Ectodermal cell (in vitro differentiated cells): ENCODE measurements around the gene GRIP1.

ENCODE experiments used
- H3K27ac ChIP-seq: 2 replicates; pipeline ENCODE4 v1.7.0; 2013; ENCODE audit warnings: mild to moderate bottlenecking, low read depth, low read length; ENCODE audit not compliant: insufficient read depth, poor library complexity, severe bottlenecking
- H3K27me3 ChIP-seq: 2 replicates; pipeline ENCODE4 v1.7.0; 2013; ENCODE audit warnings: mild to moderate bottlenecking, low read length; ENCODE audit not compliant: insufficient read depth, control insufficient read depth, poor library complexity, severe bottlenecking
- H3K36me3 ChIP-seq: one replicate; pipeline ENCODE4 v1.7.0; 2013; ENCODE audit warnings: low read length; ENCODE audit not compliant: control insufficient read depth, insufficient read depth
- H3K4me1 ChIP-seq: one replicate; pipeline ENCODE4 v1.7.0; 2013; ENCODE audit warnings: low read length; ENCODE audit not compliant: control insufficient read depth, insufficient read depth
- H3K4me3 ChIP-seq: 2 replicates; pipeline ENCODE4 v1.7.0; 2013; ENCODE audit warnings: low read depth, low read length, control low read depth; ENCODE audit not compliant: insufficient read depth
- H3K9me3 ChIP-seq: 2 replicates; pipeline ENCODE4 v1.7.0; 2013; ENCODE audit warnings: mild to moderate bottlenecking, low read length, moderate library complexity; ENCODE audit not compliant: control insufficient read depth
- WGBS, 2 experiments: methylation state at CpG; one replicate each; pipeline ENCODE4 v1.1.7; 2013; ENCODE audit warnings: missing lambda C conversion rate in 2 of 2; 5-methylcytosine and 5-hydroxymethylcytosine counted together

The GRIP1 gene

DNA sequence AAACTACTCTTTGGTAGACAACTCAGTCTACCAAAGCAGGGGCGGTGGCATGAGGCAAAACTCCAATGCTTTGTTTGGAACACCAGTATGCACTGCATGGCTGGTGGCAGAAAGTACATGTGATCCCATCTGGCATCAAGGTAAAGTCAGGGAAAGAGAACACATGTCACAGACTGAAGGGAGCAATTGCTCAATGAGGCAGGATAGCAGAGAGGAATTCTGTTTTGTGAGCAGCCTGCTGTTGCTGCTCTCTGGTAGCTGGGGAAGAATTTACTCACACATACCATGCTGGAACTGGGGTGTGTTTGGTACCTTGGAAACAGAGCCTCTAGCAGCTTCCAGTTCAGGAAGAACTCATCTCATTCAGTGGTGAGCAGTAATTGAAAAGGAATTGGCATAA is 291.8 kb downstream of the GRIP1 start:
- H3K9me3 ChIP-seq, result no peaks in the 10 kb centered on the region
- no peaks in the 10 kb centered on the region for H3K4me1 ChIP-seq
- no peak overlapping the region for H3K27ac ChIP-seq
- peaks cover 4% of the 10 kb centered on the region for H3K36me3 ChIP-seq
- 91 to 92% methylated on average over 1 of the region's 1 CpG for WGBS, 2 experiments
- no peak overlapping the region for H3K4me3 ChIP-seq
- no peaks in the 10 kb centered on the region for H3K27me3 ChIP-seq

DNA sequence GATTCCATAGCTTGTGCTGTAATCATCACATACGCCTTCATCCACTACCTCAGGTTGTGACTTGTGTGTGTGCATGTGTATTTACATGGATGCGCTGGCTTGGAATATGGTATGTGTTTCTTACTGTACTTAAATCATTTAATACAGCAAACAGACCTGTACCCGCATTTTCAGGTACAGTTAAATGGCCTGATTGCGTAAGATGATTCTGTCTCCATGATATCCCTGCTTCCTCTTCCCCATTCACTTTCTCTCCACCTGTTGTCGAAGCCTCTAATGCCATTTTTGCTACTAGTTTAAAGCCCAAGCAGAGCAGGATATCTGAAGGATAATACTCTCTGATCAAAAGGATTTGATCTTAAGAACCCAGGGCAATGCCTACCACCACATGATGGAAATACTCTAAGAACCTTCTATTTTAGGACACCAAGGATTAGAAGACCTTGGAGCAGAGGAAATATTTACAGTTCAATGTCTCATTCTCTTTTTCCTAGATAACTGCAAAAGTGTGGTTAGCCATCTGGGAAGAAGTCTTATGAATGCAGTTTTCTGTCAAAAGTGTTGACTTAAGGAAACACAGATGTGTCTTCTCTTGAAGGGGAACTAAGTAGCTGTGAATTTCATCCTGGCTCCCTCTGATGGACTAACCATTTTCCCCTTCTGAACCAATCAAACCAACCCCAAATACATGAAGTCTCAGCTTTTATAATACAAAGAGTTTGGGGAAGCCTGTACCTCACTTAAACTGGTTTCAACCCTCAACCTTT is 297.9 kb downstream of the GRIP1 start:
- H3K27ac ChIP-seq, result no peak overlapping the region

DNA sequence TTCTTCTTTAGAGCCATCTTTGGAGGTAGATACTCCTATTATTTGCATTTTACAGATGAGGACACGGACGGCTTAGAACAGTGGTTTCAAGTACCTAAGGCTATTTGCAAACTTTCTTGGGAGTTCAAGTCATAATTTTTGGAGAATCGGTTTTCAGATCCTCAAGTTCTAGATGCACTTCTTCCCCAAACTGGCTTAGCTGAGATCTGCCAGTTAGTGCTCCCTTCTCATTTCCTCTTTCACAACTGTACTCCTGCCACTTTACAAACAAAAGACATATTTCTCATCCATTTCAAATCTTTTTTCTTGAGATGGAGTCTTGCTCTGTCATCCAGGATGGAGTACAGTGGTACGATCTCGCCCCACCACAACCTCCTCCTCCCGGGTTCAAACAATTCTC is 299.3 kb downstream of the GRIP1 start:
- 92 to 96% methylated on average over 6 of the region's 6 CpGs for WGBS, 2 experiments

More for the DNA sequence above, 297.9 kb downstream of the GRIP1 start:
- no peaks in the 10 kb centered on the region for H3K4me1 ChIP-seq
- no peaks in the 10 kb centered on the region for H3K36me3 ChIP-seq
- WGBS, 2 experiments, result 95 to 96% methylated on average over 4 of the region's 5 CpGs
- H3K4me3 ChIP-seq, result no peak overlapping the region
- no peaks in the 10 kb centered on the region for H3K27me3 ChIP-seq
- H3K9me3 ChIP-seq, result no peaks in the 10 kb centered on the region

DNA sequence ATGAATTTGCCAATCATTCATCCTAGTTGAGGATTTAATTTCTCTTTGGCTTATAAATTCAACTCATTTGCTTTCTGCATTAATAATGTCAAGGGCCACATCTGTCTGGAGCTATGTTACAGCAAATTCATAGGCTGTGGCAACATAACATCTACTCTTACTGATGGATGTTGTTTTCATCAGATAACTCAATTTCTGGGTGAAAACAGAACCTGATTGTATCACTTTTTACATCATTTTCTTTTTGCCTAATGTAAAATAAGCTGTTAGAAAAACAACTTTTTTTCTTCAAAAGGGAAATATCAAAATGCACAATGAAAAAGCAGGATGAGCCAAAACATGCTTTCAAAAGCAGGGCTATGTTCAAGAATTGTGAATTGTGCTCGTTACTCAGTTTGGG is 303.3 kb downstream of the GRIP1 start:
- H3K27me3 ChIP-seq, result no peaks in the 10 kb centered on the region
- H3K27ac ChIP-seq, result no peak overlapping the region
- no peaks in the 10 kb centered on the region for H3K9me3 ChIP-seq
- no peak overlapping the region for H3K4me3 ChIP-seq
- WGBS, 2 experiments, result 89 to 92% methylated on average over 1 of the region's 1 CpG
- H3K4me1 ChIP-seq, result no peaks in the 10 kb centered on the region
- H3K36me3 ChIP-seq, result no peaks in the 10 kb centered on the region

More for the DNA sequence above, 299.3 kb downstream of the GRIP1 start:
- Histone ChIP-seq H3K9me3 (no peaks in the 10 kb centered on the region), H3K4me1 (no peaks in the 10 kb centered on the region), H3K27ac (no peak overlapping the region), H3K4me3 (no peak overlapping the region), H3K36me3 (no peaks in the 10 kb centered on the region), H3K27me3 (no peaks in the 10 kb centered on the region)

DNA sequence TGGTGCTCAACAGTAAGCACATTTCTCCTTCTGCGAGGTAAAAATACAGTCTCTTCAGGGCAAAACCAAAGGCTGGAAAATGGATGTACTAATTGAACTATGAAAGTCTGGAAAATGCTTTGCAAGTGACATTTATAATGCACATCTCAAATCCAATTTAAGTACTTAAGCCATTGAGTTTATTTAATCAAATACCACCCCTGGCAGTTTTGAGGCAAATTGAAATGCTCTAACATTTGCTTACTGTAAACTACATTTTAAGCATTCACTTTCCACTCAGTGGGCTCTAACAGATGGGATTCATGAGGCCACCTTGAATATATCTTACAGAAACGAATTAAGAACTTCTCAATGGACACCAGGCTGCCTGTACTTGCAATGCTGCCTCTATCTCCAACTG is 306.9 kb downstream of the GRIP1 start:
- H3K27me3 ChIP-seq, result no peaks in the 10 kb centered on the region
- no peaks in the 10 kb centered on the region for H3K36me3 ChIP-seq
- H3K9me3 ChIP-seq, result no peaks in the 10 kb centered on the region
- H3K27ac ChIP-seq, result no peak overlapping the region
- no peak overlapping the region for H3K4me3 ChIP-seq
- no peaks in the 10 kb centered on the region for H3K4me1 ChIP-seq
- WGBS, 2 experiments, result 81 to 96% methylated on average over 2 of the region's 2 CpGs

DNA sequence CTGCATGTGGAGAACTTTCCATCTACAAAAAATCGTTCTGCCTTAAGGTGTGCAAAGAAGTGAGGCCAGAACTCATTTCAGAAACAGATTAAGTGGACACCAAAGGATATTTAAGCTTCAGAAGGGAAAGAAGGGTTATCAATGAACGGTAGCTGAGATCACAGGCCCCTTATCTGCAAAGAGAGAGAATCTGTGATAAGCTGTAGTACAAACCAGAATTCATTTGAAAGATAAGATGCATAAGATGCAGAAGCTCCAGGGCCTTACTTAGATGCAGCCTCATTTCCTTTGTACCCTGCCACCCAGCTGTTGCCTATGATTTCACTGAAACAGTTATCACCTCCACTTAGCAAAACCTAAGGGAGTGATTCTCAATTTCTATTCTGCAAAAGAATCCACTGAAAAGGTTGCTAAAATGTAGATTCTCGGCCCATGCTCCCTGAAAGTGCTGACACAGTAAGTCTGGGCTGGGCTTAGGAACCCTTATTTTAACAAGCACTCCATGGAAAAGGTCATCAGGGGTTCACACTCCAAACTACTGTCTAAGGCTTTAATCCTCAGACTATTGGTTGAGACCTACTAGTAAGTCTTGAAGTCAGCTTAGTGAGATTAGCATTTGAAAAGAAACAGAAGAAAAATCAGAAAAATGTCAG is 311.7 kb downstream of the GRIP1 start:
- Histone ChIP-seq H3K27ac (no peak overlapping the region), H3K9me3 (no peaks in the 10 kb centered on the region), H3K27me3 (no peaks in the 10 kb centered on the region), H3K4me3 (no peak overlapping the region), H3K36me3 (no peaks in the 10 kb centered on the region), H3K4me1 (no peaks in the 10 kb centered on the region)
- WGBS, 2 experiments, result 92 to 94% methylated on average over 3 of the region's 3 CpGs

DNA sequence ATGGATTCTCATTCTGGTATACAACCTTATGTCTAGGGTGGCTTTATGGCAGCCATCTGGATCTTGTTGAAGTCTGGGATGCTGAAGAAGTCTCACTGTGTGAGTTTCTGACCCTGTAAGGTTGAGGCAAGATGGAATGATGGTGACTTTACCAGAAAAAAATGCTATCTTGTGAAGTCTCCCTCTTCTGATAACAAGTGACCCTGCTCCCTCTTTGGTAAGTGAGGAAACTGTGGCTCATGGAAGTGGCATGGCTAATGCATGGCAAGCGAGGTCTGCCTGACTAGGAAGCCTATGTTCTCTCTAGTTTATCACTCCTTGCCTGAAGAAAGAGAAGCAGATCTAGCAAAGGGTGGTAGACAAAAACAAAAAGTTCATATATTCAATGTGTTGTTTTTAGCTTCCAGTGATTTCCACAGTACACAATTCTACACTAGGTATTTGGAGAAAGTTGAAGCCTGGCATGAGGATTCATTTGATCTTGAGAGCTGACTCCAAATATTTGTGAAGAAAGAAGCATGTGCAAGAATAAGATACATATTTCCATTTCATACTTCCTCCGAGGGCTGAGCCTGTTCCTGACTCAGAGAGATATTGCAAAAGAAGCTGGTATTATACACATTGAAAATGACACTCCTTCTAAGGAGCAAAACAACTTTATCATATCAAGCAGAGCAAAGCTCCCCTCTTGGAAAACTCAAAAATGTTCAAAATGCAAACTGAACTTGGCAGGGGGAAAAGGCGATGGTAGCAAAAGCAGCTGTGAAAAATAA is 313.0 kb downstream of the GRIP1 start:
- no peak overlapping the region for H3K27ac ChIP-seq
- H3K36me3 ChIP-seq, result no peaks in the 10 kb centered on the region
- H3K9me3 ChIP-seq, result no peaks in the 10 kb centered on the region
- no peaks in the 10 kb centered on the region for H3K27me3 ChIP-seq
- no peak overlapping the region for H3K4me3 ChIP-seq
- 97 to 100% methylated on average over 3 of the region's 3 CpGs for WGBS, 2 experiments
- H3K4me1 ChIP-seq, result no peaks in the 10 kb centered on the region

DNA sequence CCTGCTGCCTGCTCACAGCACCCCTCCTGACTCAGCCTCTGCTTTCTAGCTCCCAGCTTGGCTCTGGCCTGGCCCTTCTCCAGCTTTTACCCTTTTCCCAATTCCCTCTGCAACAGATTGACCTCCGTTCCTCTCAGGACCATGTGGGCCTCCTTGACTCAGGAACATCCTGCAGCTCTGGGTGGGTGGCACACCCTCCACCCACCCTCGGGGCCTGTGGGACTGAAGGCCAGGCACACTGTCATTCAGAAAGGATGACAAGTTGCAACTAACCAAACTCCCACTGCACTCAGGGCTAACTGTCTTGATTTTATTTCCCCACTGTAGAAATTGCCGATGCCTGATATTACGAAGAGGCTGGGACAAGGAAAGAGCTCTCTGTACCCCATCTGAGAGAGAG is 317.2 kb downstream of the GRIP1 start:
- no peak overlapping the region for H3K4me3 ChIP-seq
- no peaks in the 10 kb centered on the region for H3K9me3 ChIP-seq
- H3K27me3 ChIP-seq, result no peaks in the 10 kb centered on the region
- H3K27ac ChIP-seq, result no peak overlapping the region
- WGBS, 2 experiments, result 90 to 96% methylated on average over 4 of the region's 4 CpGs
- no peaks in the 10 kb centered on the region for H3K4me1 ChIP-seq
- H3K36me3 ChIP-seq, result no peaks in the 10 kb centered on the region

DNA sequence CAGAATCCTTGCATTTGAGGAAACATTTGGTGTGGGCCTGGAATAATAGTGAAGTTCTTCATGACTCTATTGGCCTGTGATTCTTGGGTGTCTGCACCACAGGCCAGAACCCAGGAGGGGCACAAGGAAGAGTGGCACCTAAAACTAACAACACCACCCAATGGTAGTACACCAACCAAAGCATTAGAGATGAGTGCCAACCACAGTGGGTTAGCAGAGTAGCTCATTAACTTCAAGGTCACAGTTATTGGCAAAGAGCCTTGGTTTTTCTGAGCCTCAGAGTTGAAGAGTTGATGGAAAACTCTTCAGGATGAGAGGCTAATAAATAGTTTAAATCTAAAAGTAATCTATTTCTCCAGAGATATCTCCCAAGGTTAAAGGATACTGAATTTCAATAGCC is 319.6 kb downstream of the GRIP1 start:
- H3K27me3 ChIP-seq, result no peaks in the 10 kb centered on the region
- H3K36me3 ChIP-seq, result no peaks in the 10 kb centered on the region
- H3K9me3 ChIP-seq, result no peaks in the 10 kb centered on the region
- H3K4me1 ChIP-seq, result no peaks in the 10 kb centered on the region
- no peak overlapping the region for H3K27ac ChIP-seq
- H3K4me3 ChIP-seq, result no peak overlapping the region

DNA sequence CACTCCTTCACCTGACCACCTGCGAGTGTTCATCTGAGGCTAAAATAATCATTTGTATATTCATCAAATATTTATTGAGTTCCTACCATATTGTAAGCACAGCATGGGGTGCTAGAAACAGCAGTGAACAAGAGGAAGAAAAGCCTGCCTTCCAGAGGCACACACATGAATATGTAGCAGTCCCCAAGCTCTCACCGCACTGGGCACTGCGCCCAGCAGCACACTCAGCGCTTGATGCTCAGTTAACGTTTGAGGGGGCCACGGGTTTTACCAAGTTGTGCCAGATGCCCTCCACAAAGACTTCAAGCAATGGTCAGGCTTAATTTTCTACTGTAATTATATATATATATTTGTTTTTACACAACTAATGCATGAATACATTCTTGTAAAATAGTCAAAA is 324.6 kb downstream of the GRIP1 start:
- no peaks in the 10 kb centered on the region for H3K36me3 ChIP-seq
- no peaks in the 10 kb centered on the region for H3K9me3 ChIP-seq
- no peak overlapping the region for H3K4me3 ChIP-seq
- H3K27ac ChIP-seq, result no peak overlapping the region
- no peaks in the 10 kb centered on the region for H3K27me3 ChIP-seq
- WGBS, 2 experiments, result 94 to 98% methylated on average over 5 to 6 of the region's 6 CpGs
- no peaks in the 10 kb centered on the region for H3K4me1 ChIP-seq
